SK-MEL-5 (cell line): ENCODE results near the gene DENND1B. TPM values are rescaled to one million over a fixed set of nuclear protein-coding genes. Genes with fewer than 3 reads are reported as not detected.
A peak's percentile ranks its signal among the peaks of the same experiment; 100 is the strongest.

Experiments used
- DNase-seq: peaks from one replicate; pipeline ENCODE4 v3.0.0-alpha.2; 2016; ENCODE audit warnings: low read depth, low spot score
- in situ Hi-C: cut with HindIII; loops from 2 replicates; pipeline ENCODE4 v1.10.0; 2016; ENCODE audit warnings: low sequenced_read_pairs, high pct_unique_total_duplicates, low pct_unique_long_range_greater_than_20kb
- polyA plus RNA-seq, 2 experiments: library from polyadenylated mRNA; depleted of rRNA; stranded (reverse); fragments of >200 nt; gene quantifications; 2 replicates each; pipeline ENCODE4 v1.2.3, GENCODE V29; 2015
- total RNA-seq: library from RNA; depleted of rRNA; stranded (reverse); fragments of >200 nt; shearing (Covaris generic); gene quantifications from 2 replicates; pipeline ENCODE4 v1.2.3, GENCODE V29; 2014; rRNA removed

DENND1B gene
- 4.8 and 6.5 TPM in 2 replicates for total RNA-seq
- 2.0 TPM in 2 replicates for polyA plus RNA-seq (2015; cell fraction: cytosol; rRNA removed)
- polyA plus RNA-seq (2015; cell fraction: nucleus; rRNA removed): 13.4 and 20.7 TPM in 2 replicates

GRCh38 chr1:197775282-197776262 is at the start of gene DENND1B:
Gene DENND1B (minus strand): TSS chr1:197775480. CDS start chr1:197775155, 325 bp downstream.
- DNase-seq: peak; percentile 34
- in situ Hi-C loops: no loop called here

- in situ Hi-C loops: no loop called here
- DNase-seq: no peak
These were observed 39.0 kb upstream of the DENND1B start for GRCh38 chr1:197814306-197814705.

GRCh38 chr1:197813741-197814140 is 38.5 kb upstream of the DENND1B start:
- in situ Hi-C loops: no loop called here
- no peak for DNase-seq

GRCh38 chr1:197811769-197812168 is 36.5 kb upstream of the DENND1B start:
- DNase-seq: no peak
- in situ Hi-C loops: no loop called here

DNA sequence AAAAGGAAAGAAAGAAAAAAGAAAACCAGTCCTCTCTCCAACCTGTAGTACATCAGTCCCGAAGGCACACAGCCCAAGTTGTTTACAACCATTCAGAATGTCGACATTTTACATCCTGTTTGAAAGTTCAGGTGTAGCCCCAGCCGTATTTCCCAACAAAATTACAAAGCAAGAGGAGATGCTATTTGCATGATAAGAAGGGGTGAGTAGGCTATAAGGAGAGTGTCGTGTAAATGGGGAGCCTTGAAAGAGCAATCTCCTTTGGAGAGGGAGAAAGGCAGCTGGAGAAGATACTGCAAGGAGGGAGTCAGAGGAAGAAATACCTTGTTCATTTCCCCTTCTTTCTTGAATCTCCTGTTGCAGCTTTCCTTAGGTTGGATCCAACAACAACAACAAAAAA is 35.5 kb upstream of the DENND1B start:
- no peak for DNase-seq
- in situ Hi-C loops: no loop called here

GRCh38 chr1:197808880-197809279 is 33.6 kb upstream of the DENND1B start:
- in situ Hi-C loops: no loop called here
- no peak for DNase-seq

DNA sequence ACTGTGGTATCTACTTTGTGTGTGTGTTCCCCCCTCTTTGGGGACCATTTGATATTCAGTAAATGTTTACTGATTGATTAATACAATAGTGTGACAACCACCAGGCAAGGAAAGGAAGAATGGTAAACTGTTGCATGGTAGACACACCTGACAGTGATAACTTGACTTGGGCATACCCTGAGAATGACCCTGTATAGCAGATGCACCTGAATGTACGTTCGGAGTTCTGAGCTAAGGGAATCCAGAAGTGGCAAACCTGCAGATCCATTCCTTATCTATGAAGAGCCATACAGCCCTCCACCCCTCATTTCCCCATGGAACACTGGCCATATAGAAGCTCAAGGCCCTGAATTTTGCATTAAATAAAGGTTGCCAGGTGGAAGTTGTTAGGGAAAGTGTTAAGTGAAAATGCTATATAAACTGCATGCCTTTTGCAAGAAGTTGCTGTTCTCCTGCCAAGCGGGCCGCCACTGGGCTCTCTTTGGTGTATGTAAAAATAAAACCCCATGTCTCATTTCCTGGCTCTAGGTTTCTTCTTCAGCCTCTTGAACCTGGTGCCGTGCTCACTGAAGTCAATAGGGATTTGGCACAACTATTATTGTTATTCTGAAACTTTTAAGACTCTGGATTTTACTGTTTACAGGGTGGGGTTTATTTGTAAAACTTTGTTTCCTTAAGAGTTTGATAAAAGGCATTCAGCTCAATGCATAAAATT is 32.6 kb upstream of the DENND1B start:
- DNase-seq: no peak
- in situ Hi-C loops: no loop called here

GRCh38 chr1:197807216-197807615 is 31.9 kb upstream of the DENND1B start:
- DNase-seq: no peak
- in situ Hi-C loops: no loop called here

DNA sequence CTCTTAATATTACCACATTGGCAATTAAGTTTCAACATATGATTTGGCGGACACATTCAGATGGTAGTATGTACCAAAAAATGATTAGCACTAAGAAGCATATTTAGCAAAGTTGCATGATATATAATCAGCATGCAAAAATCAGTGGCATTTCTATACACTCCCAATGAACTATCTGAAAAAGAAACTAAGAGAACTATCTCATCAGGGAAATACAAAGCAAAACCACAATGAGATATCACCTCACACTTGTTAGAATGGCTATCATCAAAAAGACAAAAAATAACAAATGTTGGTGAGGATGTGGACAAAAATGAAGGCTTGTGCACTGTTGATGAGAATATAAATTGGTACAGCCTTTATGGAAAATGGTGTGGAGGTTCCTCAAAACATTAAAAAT is 31.4 kb upstream of the DENND1B start:
- no peak for DNase-seq
- in situ Hi-C loops: no loop called here

DNA sequence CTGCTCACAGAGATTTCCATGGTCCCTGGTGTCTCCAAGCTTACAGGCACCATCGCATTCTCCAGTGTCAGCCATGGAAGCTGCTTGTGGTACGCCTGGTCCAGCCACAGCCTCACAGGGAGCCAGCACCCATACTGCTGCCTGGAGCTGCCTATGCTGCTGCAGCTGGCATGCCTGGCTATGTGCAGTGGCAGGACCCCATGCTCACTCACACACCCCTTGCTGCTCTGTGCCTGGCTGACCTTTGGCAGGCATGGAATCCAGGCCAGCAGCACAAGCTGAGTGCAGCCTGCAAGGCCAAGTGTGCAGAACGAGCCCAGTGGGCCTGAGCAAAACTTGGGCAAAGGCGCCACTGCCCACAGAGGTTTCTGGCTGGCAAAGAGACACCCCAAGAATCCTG is 26.4 kb upstream of the DENND1B start:
- in situ Hi-C loops: no loop called here
- no peak for DNase-seq

- in situ Hi-C loops: no loop called here
These were observed 25.8 kb upstream of the DENND1B start for GRCh38 chr1:197801111-197801482.

DNA sequence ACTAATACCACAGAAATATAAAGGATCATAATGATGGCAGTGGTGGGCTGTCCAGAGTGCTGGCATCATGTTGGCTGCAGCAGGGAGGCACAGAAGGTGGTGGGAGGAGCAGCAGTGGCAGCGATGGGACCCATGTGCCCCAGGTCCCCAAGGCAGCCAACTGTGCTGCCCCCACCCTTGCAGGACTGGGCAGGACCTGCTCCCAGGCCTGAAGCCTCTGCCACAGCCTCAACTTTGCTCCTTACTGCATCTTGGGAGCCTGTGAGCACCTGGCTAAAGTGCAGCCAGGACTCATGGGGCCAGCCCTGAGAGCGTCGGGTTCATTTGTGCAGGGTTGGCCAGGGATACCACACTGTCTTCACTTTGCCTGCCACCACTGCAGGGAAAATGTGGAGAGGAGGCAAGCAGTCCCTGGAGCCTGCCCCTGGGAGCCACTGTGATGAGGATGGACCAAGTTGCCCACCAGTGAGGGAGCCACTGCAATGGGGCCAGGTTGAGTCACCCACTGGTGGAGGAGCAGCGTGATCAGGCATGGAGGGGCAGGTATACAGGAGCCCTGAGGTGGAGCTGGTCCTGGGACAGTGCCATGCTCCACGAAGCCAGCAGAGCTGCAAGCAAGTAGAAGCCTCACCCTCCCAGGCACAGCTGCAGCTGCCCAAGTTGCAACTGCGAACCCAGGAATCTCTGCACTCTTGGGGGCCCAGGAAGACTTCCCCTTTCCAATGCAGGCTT is 25.3 kb upstream of the DENND1B start:
- in situ Hi-C loops: no loop called here

More at GRCh38 chr1:197801111-197801482, 25.8 kb upstream of the DENND1B start:
- no peak for DNase-seq

GRCh38 chr1:197799271-197799670 is 24.0 kb upstream of the DENND1B start:
- no peak for DNase-seq
- in situ Hi-C loops: no loop called here

More for the DNA sequence above, 25.3 kb upstream of the DENND1B start:
- DNase-seq: no peak

GRCh38 chr1:197798492-197798891 is 23.2 kb upstream of the DENND1B start:
- in situ Hi-C loops: no loop called here
- DNase-seq: no peak

DNA sequence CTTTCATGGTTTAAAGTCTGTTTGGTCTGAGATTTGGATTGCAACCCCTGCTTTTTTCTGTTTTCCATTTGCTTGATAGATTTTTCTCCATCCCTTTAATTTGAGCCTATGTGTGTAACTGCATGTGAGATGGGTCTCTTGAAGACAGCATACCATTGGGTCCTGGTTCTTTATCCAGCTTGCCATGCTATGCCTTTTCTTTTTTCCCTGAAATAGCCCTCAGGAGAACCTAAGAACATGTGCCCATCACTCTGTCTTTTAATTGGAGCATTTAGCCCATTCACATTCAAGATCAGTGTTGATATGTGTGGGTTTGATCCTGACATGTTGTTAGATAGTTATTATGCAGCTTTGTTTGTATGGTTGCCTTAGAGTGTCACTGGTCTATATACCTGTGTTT is 21.7 kb upstream of the DENND1B start:
- DNase-seq: no peak
- in situ Hi-C loops: no loop called here

GRCh38 chr1:197788741-197789739 is 13.8 kb upstream of the DENND1B start:
- in situ Hi-C loops: no loop called here
- DNase-seq: no peak
